ENCODE results near the gene CARD11.

CARD11 gene

GRCh38 chr7:3082831-3083230 is 39.2 kb upstream of the CARD11 start:
- no peak for TF ChIP-seq CTCF (conservative IDR thresholded peaks at IDR 0.05; ENCODE audit: control insufficient read depth, insufficient read depth, low read depth, low read length)
- no peak for DNase-seq (ENCODE audit: low read depth)
- no peak overlapping the region for H3K4me3 ChIP-seq (ENCODE audit: control insufficient read depth, low read depth, low read length)

GRCh38 chr7:3082386-3082785 is 38.7 kb upstream of the CARD11 start:
- DNase-seq (ENCODE audit: low read depth) = no peak
- TF ChIP-seq CTCF (conservative IDR thresholded peaks at IDR 0.05; ENCODE audit: control insufficient read depth, insufficient read depth, low read depth, low read length) = no peak

GRCh38 chr7:3080106-3080505 is 36.4 kb upstream of the CARD11 start:
- no peak for DNase-seq (ENCODE audit: low read depth)
- no peak for TF ChIP-seq CTCF (conservative IDR thresholded peaks at IDR 0.05; ENCODE audit: control insufficient read depth, insufficient read depth, low read depth, low read length)
- H3K4me3 ChIP-seq (ENCODE audit: control insufficient read depth, low read depth, low read length) = no peak overlapping the region

More at GRCh38 chr7:3082386-3082785, 38.7 kb upstream of the CARD11 start:
- H3K4me3 ChIP-seq (ENCODE audit: control insufficient read depth, low read depth, low read length) = no peak overlapping the region

- no peak for DNase-seq (ENCODE audit: low read depth)
- no peak overlapping the region for H3K4me3 ChIP-seq (ENCODE audit: control insufficient read depth, low read depth, low read length)
- no peak for TF ChIP-seq CTCF (conservative IDR thresholded peaks at IDR 0.05; ENCODE audit: control insufficient read depth, insufficient read depth, low read depth, low read length)
These were observed 34.8 kb upstream of the CARD11 start for GRCh38 chr7:3078514-3078913.

- H3K4me3 ChIP-seq (ENCODE audit: control insufficient read depth, low read depth, low read length) = no peak overlapping the region
- no peak for TF ChIP-seq CTCF (conservative IDR thresholded peaks at IDR 0.05; ENCODE audit: control insufficient read depth, insufficient read depth, low read depth, low read length)
- DNase-seq (ENCODE audit: low read depth) = no peak
These were observed 33.0 kb upstream of the CARD11 start for GRCh38 chr7:3076700-3077099.

- no peak overlapping the region for H3K4me3 ChIP-seq (ENCODE audit: control insufficient read depth, low read depth, low read length)
- no peak for TF ChIP-seq CTCF (conservative IDR thresholded peaks at IDR 0.05; ENCODE audit: control insufficient read depth, insufficient read depth, low read depth, low read length)
- no peak for DNase-seq (ENCODE audit: low read depth)
These were observed 32.5 kb upstream of the CARD11 start for GRCh38 chr7:3076163-3076562.

GRCh38 chr7:3075441-3075840 is 31.8 kb upstream of the CARD11 start:
- no peak for DNase-seq (ENCODE audit: low read depth)
- TF ChIP-seq CTCF (conservative IDR thresholded peaks at IDR 0.05; ENCODE audit: control insufficient read depth, insufficient read depth, low read depth, low read length) = no peak
- H3K4me3 ChIP-seq (ENCODE audit: control insufficient read depth, low read depth, low read length) = no peak overlapping the region
